ENCODE measurements around the gene NELFB.

The NELFB gene

DNA sequence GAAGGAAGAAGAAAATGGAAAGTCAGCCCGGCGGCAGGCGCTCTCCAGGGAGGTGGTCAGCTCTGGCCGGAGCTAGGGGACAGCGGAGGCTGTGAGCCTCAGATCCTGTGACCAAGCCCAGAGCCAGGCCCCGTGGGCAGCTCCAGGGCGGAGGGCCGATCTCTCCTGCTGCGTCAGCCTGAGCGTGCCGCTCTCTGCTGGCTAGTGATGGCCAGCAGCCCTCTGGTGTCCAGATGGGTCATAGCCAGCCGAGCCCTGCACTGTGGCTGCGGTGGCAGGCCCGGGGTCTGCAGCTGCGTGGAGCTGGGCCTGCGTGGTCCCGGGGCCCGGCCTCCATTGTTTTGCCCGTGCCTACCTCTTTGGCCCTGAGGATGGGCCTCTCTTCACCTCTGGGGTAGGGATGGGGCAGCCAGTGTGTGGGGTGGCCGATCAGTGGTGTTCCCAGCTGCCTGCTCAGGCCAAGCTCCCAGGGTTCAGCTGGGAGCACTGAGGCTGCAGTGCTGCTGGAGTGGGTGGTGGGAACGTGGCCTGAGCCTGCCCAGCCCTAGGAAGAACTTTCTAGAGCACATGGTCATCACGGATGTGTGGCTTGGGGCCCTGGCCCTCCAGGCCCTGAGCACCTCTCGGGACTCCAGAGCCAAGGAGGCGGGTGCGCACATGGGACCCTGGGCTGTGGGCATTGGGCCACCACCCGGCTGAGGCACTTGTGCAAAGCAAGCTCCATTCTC is 64.0 kb downstream of the NELFB start:
- no peak for DNase-seq

DNA sequence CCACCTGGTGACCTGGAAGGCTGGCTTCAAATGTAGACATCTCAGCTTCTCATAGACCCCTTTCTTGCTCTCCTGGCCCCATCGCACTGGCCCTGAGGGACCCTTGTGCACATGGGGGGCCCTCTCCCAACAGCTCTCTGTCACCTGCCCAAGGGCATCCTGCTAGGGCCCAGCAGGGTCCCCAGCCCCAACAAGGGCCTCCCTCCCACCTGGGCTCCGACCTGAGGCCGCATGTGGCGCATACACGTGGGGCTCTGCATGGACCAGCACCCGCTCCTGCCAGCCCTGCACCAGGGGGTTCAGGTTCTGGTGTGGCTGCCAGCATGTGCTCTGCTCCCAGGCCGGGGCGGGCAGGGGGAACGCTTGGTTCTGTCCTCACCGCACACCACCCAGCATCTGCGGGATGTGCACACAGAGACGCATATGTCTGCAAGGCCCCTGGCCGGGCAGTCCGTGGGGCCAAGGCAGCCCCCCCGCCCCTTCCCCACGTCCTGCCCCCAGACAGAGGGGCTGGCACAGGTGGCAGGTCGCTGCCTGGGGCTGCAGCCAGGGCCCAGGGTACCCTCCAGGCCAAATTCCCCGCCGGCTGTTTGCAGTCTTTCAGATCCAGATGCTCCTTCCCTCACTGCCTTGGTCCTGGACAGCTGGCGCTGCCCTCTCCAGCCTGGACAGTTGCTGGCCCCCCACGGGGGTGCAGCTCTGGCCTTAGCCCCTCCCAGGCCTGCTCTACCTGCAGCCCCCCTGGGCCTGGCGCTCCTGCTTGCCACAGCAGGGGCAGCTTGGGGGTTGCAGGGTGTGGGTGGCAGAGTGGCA is 64.8 kb downstream of the NELFB start:
- DNase-seq: no peak

DNA sequence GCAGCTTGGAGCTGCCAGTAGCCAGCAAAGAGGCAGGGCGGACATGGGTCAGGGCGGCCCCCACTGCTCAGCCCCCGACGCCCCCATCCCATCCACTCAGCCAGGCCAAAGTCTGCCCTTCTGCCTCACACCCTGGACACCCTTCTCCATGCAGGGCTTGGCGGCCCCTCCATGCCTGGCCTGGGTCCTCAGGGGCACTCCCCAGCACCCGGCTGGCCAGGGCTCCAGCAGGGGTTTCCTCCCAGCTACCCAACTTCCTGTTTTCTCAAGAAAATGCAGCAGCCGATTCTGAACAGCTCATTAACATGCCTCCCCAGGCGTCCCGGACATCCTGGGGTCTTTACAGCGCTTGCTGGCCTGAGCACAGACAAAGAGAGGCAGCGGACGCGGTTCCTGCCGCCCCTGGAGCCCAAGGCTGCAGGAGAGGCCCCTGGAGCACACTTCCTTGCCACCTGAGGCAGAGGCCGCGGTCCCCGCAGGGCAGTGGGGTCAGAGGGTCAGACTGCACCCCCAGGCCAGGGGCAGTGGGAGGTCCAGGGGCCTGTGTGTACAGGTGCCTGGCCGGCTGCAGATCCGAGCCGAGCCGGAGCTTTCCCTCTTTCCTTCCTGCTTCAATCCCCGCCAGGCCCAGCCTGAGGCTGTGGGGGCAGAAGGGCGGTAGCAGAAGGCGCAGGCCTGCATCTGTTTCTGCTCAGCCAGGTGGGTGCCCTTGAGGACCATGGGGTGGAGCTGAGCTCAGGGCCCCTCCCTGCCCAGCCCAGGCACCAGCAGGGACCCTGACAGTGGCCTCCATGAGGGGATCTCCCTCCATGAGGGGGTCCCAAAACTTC is 65.6 kb downstream of the NELFB start:
- no peak for DNase-seq

DNA sequence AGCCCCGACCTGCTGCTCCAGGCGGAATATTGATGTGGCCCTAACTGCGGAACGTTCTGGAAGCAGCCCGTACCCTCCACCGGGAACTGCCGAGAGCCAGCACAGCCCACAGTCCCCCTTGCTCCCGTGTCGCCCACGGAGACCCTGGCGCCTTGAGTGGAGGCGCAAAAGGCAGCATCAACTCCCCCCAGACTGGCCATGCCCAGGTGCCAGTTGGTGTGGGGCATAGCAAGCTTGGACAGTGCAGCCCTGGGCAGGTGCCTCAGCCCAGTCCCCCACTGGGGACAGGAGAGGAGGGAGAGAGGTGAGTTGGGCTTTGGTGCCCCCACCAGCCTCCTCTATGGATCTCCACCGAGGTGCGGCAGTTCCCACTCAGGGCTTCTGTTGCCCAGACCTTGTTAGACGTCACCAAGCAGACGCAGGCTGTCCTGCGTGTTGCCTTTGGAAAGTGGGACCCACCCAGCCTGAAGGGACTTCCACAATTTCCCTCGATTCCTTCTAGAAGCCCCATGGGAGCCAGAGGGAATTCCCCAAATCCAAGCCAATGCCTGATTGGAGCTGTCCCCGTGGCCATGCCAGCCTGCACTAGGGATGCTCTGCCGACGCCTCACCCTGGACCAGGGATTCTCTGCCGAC is 66.7 kb downstream of the NELFB start:
- DNase-seq: no peak
